HepG2 (cell line): ENCODE measurements around the gene ERMAP. TPM values are rescaled to one million over a fixed set of nuclear protein-coding genes. Genes with fewer than 3 reads are reported as not detected.

Source experiments
- HCFC1 ChIP-seq: fragments of 150-350 bp; IDR thresholded peaks from 2 replicates; pipeline ENCODE4 v1.6.1; 2014; ENCODE audit warnings: low read depth, low read length
- HMGXB3 ChIP-seq: sonication (generic); formaldehyde crosslinking; IDR thresholded peaks from 2 replicates; pipeline ENCODE4 v1.4.0; 2020; ENCODE audit warnings: missing genetic modification reagents, borderline replicate concordance
- MAFF ChIP-seq: IDR thresholded peaks from 2 replicates; pipeline ENCODE4 v1.6.1; 2011; ENCODE audit warnings: low read depth, low read length, improper control_type of control experiment
- NFE2 ChIP-seq: sonication (generic); formaldehyde crosslinking; IDR thresholded peaks from 2 replicates; pipeline ENCODE4 v1.4.0; 2020; ENCODE audit warnings: missing genetic modification reagents
- NFE2L2 ChIP-seq: fragments of 150-350 bp; IDR thresholded peaks from 2 replicates; pipeline ENCODE4 v1.6.1; 2014; ENCODE audit warnings: low read length
- NFRKB ChIP-seq: fragments of 450-650 bp; IDR thresholded peaks from 2 replicates; pipeline ENCODE4 v1.6.1; 2017
- SP4 ChIP-seq: sonication (generic); formaldehyde crosslinking; IDR thresholded peaks from 2 replicates; pipeline ENCODE4 v1.8.1; 2023; ENCODE audit warnings: mild to moderate bottlenecking, missing genetic modification reagents
- THRA ChIP-seq: sonication (generic); formaldehyde crosslinking; IDR thresholded peaks from 2 replicates; pipeline ENCODE4 v1.4.0; 2020; ENCODE audit warnings: missing genetic modification reagents, borderline replicate concordance
- ZFP37 ChIP-seq: sonication (generic); formaldehyde crosslinking; IDR thresholded peaks from 2 replicates; pipeline ENCODE4 v1.4.0; 2020; ENCODE audit warnings: missing genetic modification reagents, borderline replicate concordance
- ZKSCAN1 ChIP-seq: fragments of 150-350 bp; IDR thresholded peaks from 2 replicates; pipeline ENCODE4 v1.6.1; 2014; ENCODE audit warnings: low read length
- ZNF121 ChIP-seq: sonication (generic); formaldehyde crosslinking; IDR thresholded peaks from 2 replicates; pipeline ENCODE4 v1.5.0; 2020; ENCODE audit warnings: mild to moderate bottlenecking, missing genetic modification reagents
- ZNF7 ChIP-seq: IDR thresholded peaks from 2 replicates; pipeline ENCODE4 v1.6.1; 2016; ENCODE audit warnings: missing biosample characterization, missing genetic modification reagents
- polyA plus RNA-seq, 8 experiments: library from polyadenylated mRNA; depleted of rRNA in 3 of 8; stranded (reverse) in 7 of 8; unstranded in 1 of 8; fragments of >200 nt; fragmentation: Illumina TruSeq in 4 of 8; extraction: Trizol in 4 of 8; gene quantifications; 2 replicates each; pipeline versions ENCODE4 v1.2.1 to v1.2.3, GENCODE V29; 2011 to 2016; ENCODE audit warnings: low read depth in 4 of 8, missing spikeins in 1 of 8, mixed read lengths in 1 of 8; ENCODE audit not compliant: insufficient read depth in 1 of 8
- total RNA-seq, 5 experiments: library from RNA; depleted of rRNA; stranded (reverse); fragments of >200 nt; fragmentation: Illumina TruSeq; extraction: Trizol; gene quantifications; 2 replicates each; pipeline ENCODE4 v1.2.3, GENCODE V29; 2016; ENCODE audit warnings: low read depth in 1 of 5

ERMAP gene
- total and polyA plus RNA-seq, 2 of the 13 experiments (the other 11 are each of a cell fraction or from before 2014, with no cell fraction given): 2.2 to 4.4 TPM

GRCh38 chr1:42822800-42823392, 6.0 kb downstream of the ERMAP start (continued):
- TF ChIP-seq HMGXB3 (CRISPR knock-in tag) (no peak), NFE2 (peak; percentile 52; the same call in 1 of the 2 replicates), ZFP37 (CRISPR knock-in tag) (no peak), NFRKB (no peak), ZNF7 (peak; percentile 62; the same call in 1 of the 2 replicates), MAFF (peak; percentile 88), HCFC1 (no peak), SP4 (CRISPR knock-in tag) (no peak), NFE2L2 (peak; percentile 97), ZKSCAN1 (no peak), THRA (CRISPR knock-in tag) (no peak), ZNF121 (CRISPR knock-in tag) (no peak)
- TF ChIP-seq, all 625 proteins: peak for 5
